Omental fat pad (tissue), 4 donors: ENCODE results near the gene GP1BB. TPM values are rescaled to one million over a fixed set of nuclear protein-coding genes. Genes with fewer than 3 reads are reported as not detected.

Source experiments
- ATAC-seq: fragments of 150-250 bp; one replicate; pipeline ENCODE4 v1.9.1; 2016; ENCODE audit warnings: mild to moderate bottlenecking, moderate library complexity; ENCODE audit not compliant: low FRiP score
- DNase-seq: peaks from one replicate; pipeline ENCODE4 v3.0.0-alpha.2; 2019; ENCODE audit warnings: low spot score
- total RNA-seq, 4 donors: library from RNA; depleted of rRNA; stranded (reverse); fragments of >200 nt; gene quantifications; one replicate each; pipeline ENCODE4 v1.1.0, GENCODE V29; 2016
- TF ChIP-seq, protein P1 (sequence below), 3 donors: fragments of 450-650 bp; IDR thresholded peaks; one replicate each; pipeline ENCODE4 v1.5.1; 2016 to 2017; ENCODE audit warnings: antibody characterized with exemption in 3 of 3, mild to moderate bottlenecking in 3 of 3, moderate library complexity in 2 of 3

The GP1BB gene
- total RNA-seq, 4 donors from 2014 or later, result 0.88 to 9.3 (median 1.4) TPM

DNA sequence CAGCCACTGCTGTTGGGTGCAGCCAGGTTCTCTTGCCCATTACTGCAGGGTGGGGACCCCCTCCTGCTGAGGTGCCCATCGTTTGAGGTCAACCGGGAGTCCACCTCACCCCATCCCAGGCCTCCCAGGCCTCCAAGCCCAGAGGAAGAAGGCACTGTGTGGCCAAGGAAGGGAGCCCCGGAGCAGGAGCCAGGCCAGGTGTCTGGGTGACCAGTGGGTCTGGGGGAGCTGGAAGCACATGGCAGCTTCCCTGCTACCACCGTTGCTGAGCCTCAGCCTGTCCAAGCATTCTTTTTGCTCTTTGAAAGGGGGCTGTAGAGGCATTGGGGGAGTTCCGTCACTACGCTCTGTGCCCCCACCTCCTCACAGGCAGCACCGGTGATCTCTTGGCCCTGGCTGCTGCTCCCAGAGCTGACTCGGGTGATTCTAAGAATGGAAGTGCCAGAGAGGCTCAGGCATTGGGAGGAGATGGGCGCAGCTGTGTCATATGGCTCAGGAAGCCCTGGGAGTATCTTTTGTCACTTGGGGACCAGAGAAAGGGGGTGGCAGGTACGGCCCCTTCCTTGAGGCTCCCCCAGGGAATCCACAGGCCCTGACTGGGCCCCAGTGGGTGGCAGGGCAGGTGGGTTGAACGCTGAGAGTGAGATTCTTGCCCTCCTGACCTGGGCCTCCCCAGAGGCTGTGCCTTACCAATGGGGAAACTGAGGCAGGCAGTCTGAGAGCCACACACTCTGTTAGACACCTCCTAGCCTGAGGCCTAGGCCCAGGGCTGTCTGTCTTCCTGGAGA, 7.1 kb upstream of the GP1BB start:
- DNase-seq (no peak), ATAC-seq (no peak)
- TF ChIP-seq, protein P1, sequence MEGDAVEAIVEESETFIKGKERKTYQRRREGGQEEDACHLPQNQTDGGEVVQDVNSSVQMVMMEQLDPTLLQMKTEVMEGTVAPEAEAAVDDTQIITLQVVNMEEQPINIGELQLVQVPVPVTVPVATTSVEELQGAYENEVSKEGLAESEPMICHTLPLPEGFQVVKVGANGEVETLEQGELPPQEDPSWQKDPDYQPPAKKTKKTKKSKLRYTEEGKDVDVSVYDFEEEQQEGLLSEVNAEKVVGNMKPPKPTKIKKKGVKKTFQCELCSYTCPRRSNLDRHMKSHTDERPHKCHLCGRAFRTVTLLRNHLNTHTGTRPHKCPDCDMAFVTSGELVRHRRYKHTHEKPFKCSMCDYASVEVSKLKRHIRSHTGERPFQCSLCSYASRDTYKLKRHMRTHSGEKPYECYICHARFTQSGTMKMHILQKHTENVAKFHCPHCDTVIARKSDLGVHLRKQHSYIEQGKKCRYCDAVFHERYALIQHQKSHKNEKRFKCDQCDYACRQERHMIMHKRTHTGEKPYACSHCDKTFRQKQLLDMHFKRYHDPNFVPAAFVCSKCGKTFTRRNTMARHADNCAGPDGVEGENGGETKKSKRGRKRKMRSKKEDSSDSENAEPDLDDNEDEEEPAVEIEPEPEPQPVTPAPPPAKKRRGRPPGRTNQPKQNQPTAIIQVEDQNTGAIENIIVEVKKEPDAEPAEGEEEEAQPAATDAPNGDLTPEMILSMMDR (IDR thresholded peaks at IDR 0.05), result no peak

DNA sequence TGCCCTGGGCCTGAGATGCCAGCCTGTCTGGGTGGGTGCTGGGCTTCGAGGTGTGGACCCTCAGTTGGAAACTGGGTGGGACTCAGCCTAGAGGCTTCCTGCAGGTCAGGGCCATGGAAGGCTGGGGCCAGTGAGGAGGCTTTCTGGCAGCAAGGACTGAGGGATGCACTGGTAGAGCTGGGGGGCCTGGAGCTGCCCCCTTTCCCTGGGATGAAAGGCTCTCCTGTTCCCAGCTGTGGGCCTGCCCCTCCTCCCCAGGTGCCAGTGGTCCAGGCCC, 6.6 kb upstream of the GP1BB start:
- no peak for DNase-seq
- TF ChIP-seq, protein P1 (IDR thresholded peaks at IDR 0.05), result no peak
- ATAC-seq, result no peak

GRCh38 chr22:19717181-19717580, 6.2 kb upstream of the GP1BB start:
- ATAC-seq, result no peak
- TF ChIP-seq, protein P1 (IDR thresholded peaks at IDR 0.05), result no peak
- DNase-seq, result no peak

GRCh38 chr22:19717691-19718455, 5.5 kb upstream of the GP1BB start:
- TF ChIP-seq, protein P1 (IDR thresholded peaks at IDR 0.05), result peak in 2 of 3 donors; percentile 67 to 75
- DNase-seq (peak; percentile 40), ATAC-seq (peak; percentile 78)

DNA sequence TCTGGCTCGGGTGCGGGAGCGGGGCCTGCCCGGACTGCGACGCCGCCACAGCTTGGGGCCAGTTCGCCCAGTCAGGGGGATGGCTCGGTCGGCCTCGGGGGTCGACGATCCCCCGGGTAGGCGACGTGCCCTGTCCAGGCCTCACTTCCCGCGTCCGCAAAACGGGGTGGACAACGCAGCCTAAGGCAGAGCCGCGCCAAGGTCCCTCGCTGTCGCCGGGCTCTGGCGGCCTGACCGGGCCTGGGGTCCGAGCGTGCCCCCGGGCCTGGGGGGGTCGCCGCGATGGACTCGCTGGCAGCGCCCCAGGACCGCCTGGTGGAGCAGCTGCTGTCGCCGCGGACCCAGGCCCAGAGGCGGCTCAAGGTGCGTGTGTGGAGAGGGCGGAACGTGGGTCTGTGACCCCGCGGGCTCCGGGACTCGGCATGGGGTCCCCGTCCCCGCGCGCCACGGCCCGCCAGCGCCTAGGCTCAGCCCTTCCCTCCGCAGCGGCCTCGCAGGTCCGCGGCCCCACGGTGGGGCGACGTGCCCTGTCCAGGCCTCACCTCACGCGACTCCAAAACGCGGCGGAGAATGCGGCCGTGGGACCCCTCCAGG, 4.8 kb upstream of the GP1BB start:
- ATAC-seq, result no peak
- TF ChIP-seq, protein P1 (IDR thresholded peaks at IDR 0.05), result no peak
- no peak for DNase-seq

- ATAC-seq (no peak), DNase-seq (no peak)
- TF ChIP-seq, protein P1 (IDR thresholded peaks at IDR 0.05), result no peak
Observed at GRCh38 chr22:19719050-19719482, 4.3 kb upstream of the GP1BB start.
